Limb (tissue), 2 donors: ENCODE data around the gene YIPF1.
A peak's percentile ranks its signal among the peaks of the same experiment; 100 is the strongest.
"Not testable (repeated sequence)": the region's sequence is repeated elsewhere in the genome, so short reads cannot be mapped to it uniquely, and the experiment has no call there.

Source experiments
- DNase-seq, 2 donors: peaks; one replicate each; pipeline ENCODE4 v3.0.0-alpha.2; 2016; ENCODE audit errors: extremely low spot score in 2 of 2

YIPF1 gene

DNA sequence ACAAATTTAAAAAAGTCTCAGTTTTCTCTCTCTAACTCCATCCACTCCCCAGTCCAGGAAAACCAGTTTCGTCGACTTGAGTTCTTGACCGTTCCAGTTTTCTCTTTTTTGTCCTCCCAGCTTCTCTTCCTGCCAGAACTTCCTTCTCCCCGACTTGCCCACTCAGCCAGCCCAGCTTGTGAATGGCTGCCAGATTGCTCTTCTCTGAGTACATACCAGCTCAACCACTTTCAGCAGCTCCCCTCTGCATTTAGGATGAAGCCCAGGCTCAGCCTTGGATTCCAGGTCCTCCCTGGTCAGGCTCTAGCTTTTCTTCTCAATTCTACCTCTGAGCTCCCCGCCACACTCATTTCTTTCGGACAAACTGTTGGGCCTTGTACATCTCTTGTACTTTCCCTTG, 5.8 kb upstream of the YIPF1 start:
- DNase-seq = no peak

DNA sequence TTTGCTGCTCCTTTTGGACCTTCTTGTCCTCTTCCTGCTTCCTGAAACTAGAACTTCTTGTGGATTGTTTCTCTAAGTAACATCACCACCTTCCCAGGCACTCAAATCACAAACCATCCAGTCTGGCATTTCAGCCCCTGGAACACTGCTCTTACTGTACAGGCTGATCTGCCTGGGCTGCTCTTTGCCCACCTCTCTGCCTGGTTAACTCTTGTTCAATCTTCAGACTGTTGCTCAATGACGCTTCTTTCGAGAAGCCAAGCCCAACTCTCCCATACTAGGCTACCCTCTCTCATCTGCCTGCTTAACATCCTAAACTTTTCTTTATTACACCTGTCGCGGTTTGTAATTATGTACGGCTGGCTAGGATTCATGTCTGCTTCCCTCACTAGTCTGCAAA, 5.0 kb upstream of the YIPF1 start:
- no peak for DNase-seq

DNA sequence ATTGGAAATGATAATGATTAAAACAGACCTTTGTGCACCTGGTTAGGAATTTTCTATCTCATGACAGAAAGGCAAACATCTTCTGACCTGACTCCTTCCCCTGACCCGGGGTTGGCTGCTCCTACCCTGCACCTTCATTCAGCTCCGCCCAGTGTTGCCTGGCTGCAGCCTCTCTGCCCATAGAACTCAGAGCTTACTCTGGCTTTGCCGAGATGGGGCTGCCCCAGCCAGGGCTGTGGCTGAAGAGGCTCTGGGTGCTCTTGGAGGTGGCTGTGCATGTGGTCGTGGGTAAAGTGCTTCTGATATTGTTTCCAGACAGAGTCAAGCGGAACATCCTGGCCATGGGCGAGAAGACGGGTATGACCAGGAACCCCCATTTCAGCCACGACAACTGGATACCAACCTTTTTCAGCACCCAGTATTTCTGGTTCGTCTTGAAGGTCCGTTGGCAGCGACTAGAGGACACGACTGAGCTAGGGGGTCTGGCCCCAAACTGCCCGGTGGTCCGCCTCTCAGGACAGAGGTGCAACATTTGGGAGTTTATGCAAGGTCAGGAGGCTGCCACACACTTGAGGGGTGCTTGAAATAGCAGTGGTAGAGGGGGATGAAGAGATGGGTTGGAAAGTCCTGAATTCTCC, 4.5 kb upstream of the YIPF1 start, which contains the start of gene DIO1:
Gene DIO1, plus strand, starts transcription at position 189 of the 638 bp plus-strand sequence. Its CDS starts 24 bp downstream, at position 213.
- DNase-seq = no peak

GRCh38 chr1:53892911-53893310, 3.3 kb upstream of the YIPF1 start:
- DNase-seq = no peak

DNA sequence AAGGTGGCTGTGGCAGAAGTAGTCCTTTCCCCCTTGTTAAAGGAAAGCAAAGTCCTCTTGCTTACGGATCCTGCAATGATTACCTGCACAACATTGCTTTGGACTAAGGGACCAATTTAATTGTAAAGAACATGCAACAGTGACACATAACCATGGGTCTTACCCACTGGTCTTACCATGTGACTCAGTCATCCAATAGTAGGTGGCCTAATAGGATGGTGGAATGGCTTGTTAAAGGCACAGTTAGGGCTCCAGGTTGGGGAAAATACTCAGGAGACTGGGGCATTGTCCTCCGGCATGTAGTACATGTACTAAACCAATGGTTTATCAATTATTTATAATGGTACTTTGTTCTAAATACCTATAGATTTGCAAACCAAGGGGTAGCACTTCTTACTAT, 2.1 kb upstream of the YIPF1 start:
- DNase-seq = no peak

GRCh38 chr1:53891018-53891417, 1.4 kb upstream of the YIPF1 start:
- DNase-seq = no peak

DNA sequence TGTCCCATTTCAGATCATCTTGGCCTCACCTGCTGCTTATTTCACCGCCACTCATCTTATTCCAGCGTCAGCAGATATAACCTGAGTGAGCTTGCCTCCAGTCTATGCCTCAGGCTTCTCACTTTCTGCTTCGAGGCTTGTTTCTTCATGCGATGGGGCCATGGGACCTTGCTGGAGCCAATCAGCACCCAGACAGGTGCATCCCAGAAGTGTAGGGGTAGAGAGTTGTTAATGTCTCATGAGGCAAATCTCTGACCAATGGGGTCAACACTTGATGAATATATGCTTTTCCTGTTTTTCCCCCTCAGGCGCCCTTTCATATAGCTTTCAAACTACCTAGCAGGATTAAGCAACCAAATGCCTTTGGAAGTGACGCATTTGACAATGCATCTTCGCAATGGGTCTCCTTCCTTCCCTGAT, 935 bp upstream of the YIPF1 start:
- no peak for DNase-seq

DNA sequence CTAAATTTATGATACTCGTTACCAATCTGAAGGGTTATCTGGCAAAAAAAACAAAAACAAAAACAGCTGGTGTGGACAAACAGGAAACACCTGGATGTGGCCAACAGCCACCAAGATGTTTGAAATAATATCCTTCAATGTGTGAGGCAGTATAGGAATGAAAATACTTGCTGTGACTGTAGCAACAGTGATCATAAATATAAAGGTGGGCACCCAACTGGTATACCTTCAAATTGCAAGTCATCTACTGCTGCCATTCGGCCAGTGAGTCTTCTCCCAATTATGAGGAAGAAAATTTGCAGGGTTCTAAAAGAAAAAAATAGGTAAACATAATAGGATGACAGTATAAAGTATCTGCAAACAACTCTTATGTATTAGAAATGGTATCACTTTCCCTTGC, 916 bp downstream of the YIPF1 start:
- DNase-seq = no peak

- DNase-seq = not testable (repeated sequence)
Measured at GRCh38 chr1:53883600-53883999, 6.0 kb downstream of the YIPF1 start.

GRCh38 chr1:53881853-53882252, 7.7 kb downstream of the YIPF1 start:
- DNase-seq = not testable (repeated sequence)

GRCh38 chr1:53878492-53879105, 11.0 kb downstream of the YIPF1 start:
- peak in 1 of 2 donors; percentile 26 for DNase-seq

GRCh38 chr1:53875150-53875549, 14.4 kb downstream of the YIPF1 start:
- DNase-seq = not testable (repeated sequence)

DNA sequence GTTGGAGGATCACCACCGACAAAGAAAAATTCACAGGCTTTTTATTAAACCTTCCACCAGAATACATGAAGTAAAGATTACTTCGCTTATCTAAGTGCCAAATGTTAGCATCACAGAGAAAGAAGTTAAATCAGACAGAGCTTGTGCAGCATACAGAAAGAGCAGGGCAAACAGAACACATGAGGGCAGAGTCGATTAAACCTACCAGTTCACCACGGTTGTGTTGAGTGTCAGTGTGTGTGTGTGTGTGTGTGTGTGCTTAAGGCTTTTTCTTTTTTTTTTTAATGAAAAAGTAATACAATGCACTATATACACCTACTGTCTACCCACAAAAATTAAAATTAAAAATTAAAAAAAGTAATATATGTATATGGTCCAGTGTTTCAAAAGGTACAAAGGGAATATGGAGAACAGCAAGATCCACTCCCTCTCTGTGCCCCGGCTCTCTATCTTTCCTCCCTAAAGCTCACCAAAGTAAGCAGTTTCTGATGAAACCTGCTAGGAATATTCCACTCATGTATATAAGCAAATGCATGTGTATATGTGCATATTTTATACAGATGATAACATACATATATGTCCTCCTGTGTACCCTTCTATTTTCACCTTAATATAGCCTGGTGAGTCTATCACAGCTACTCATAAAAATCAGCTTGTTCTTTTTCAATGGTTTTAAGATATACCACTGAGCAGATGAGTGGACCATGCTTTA, 17.7 kb downstream of the YIPF1 start:
- DNase-seq = no peak

DNA sequence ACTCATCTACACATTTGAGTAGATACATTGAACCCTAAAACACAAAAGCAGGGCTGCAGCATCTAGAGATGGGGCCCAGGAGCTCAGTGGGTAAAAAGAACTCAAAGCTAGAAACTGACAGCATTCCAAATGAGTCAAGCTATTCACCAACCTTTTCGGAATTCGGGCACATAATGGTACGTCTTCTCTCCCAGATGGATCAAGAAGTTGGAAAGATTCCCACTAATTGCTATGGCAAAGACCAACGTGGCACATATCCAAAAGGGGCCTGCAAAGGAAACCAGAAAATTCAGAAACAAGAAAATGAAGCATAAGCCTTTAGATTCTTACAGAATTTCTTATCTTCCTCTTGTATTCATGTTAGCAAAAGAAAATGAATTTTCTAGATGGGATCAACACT, 18.4 kb downstream of the YIPF1 start:
- DNase-seq = peak in 1 of 2 donors; percentile 17

DNA sequence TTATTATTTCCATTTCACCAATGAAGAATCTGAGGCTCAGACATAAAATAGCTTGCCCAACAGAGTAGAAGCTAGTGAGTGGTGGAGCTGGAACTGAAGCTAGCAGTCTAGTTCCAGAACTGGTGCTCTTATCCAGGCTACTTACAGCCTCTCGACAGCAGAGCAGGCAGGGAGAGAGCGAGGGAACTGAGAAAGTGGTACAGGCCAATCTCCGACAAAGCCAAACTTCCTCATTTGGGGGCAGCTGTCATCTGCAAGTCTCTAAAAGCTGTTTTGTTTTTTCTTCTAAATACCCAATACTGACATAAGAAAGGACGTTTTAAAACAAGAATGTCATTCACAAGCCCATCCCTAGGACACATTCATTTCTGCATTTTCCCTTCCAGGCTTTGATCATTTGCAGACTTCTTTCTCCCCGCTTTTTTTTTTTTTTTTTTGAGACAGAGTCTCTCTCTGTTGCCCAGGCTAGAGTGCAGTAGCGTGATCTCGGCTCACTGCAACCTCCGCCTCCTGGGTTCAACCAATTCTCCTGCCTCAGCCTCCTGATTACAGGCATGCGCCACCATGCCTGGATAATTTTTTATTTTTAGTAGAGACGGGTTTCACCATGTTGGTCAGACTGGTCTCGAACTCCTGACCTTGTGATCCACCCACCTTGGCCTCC, 20.0 kb downstream of the YIPF1 start:
- DNase-seq = no peak

GRCh38 chr1:53868565-53868964, 21.0 kb downstream of the YIPF1 start:
- DNase-seq = no peak

DNA sequence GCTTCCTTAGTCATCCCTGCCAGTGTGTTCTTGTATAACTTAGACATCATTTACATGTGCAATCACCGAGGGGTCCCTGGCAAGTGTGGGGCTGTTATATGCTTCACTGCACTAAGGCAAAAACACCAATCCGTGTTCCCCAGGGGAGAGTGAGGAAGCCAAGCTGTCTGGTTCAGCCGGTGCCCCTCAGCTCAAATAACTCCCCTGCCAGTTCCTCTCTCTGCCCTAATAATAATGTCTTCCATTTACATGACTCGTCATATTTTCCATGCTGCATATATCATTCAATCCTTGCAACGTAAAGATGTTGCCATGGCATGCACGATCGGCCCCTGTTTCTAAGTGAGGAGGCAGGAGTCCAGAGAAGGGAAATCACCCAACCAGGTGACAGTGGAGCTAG, 27.1 kb downstream of the YIPF1 start:
- DNase-seq = no peak

- DNase-seq = peak; percentile 54 to 74
Measured at GRCh38 chr1:53860967-53861411, 28.6 kb downstream of the YIPF1 start.

GRCh38 chr1:53851571-53852285, 37.9 kb downstream of the YIPF1 start:
- DNase-seq = no peak

DNA sequence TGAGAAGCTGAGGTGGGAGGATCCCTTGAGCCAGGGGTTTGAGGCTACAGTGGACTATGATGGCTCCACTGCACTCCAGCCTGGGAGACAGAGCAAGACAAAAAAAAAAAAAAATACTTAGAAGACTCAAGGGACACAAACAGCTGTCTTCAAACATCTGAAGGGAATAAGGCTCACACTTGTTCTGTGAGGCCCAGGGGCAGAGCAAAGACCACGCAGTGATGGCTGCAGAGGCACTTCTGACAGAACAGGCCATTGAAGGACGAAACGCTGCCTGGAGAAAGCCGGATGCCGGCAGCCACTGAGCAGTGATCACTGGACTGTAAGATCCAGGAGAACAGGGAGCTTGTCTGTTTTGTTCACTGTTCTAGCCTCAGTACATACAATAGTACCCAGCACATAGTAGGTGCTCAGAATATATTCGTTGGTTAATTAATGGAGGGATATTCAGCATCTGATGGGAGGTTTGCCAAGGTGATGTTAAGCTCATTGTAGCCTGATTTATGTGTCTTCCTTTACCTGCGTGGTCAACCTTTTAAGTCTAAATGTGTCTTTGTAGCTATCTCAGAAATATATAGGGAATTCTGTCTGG, 39.4 kb downstream of the YIPF1 start:
- DNase-seq = no peak

- no peak for DNase-seq
Measured at GRCh38 chr1:53847980-53848379, 41.6 kb downstream of the YIPF1 start.
